GM10266 (cell line): Measurements from ENCODE around the gene TRIM31.

ENCODE experiments used
- DNase-seq: peaks from one replicate; pipeline ENCODE4 v3.0.0; 2012; ENCODE audit errors: extremely low spot score
- CTCF ChIP-seq: IDR thresholded peaks from 2 replicates; pipeline ENCODE4 v1.5.1; 2012; ENCODE audit warnings: mild to moderate bottlenecking, low read depth; ENCODE audit not compliant: control insufficient read depth, insufficient read depth; ENCODE audit errors: missing control alignments

TRIM31 gene, protein sequence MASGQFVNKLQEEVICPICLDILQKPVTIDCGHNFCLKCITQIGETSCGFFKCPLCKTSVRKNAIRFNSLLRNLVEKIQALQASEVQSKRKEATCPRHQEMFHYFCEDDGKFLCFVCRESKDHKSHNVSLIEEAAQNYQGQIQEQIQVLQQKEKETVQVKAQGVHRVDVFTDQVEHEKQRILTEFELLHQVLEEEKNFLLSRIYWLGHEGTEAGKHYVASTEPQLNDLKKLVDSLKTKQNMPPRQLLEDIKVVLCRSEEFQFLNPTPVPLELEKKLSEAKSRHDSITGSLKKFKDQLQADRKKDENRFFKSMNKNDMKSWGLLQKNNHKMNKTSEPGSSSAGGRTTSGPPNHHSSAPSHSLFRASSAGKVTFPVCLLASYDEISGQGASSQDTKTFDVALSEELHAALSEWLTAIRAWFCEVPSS

DNA sequence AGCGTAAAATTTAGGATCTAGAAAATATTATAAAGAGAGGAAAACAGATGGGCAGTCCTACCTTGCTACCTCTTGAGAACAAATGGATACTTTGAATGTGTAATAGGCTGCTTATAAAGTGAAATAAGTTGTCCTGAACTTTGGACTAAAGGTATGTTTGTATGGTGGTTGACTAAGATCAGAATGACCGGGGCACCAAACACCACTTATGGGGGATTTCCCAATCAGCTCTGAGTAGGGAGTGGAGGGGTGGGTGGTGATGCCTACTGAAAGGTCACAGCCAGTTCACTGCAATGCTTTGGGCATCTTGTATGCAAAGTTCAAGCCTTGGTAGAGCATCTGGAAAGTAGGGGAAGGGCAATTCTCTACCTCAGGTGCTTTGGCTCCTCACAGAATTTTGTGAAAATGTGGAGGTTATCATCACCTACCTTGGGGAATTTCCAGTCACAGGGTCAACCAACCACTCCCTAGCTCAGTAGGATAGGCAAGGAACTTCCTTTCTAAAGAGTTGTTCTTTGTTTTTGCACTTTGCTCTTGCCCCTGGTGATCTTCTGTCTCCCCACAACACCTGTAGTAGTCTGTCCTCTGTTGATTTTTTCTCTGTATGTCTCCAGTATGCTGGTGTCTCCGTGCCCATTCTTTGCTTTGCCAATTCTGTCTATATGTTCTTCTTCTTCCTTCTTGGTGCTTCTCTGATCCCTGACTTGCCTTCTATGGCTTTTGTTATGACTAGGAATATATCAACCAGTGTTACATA is at the start of gene TRIM31:
TRIM31 (minus strand) TSS at position 88 of the 757 bp plus-strand sequence. CDS start 285 bp downstream, outside the sequence.
- TF ChIP-seq CTCF: no peak
- DNase-seq: no peak

DNA sequence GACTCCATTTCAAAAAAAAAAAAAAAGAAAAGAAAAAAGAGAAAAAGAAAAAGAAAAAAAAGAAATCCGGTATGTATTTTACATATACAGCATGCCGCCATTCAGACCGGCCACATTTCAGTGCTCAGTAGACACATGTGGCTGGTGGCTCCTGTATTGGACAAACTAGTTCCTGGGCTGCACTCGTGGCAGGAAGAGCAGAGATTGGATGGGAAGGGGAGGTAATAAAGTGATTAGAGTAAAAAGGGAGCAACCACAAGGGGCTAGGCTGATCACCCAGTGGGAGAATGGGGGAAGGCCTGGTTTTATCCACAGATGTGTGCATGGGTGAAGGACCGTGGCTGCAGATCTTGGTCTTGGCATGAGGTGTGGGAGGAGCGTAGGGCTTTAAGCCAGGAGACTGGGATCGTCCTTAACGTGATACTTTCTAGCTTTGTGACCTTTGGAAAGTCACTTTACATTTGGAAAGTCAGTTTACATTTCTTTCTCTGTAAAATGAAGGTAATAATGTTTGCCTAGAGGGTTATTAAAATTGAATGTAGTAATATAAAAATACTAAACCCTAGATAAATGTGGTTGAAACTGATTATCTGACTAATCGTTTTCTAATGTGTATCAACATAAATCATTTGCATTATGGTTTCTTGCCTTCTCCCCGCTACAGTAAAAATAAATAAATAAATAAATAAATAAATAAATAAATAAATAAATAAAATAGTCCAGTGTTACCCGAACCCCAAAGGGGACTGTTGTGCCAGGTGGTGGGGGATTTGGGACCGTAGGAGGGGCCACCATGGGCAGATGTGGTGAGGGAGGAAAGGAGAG is 49.6 kb upstream of the TRIM31 start:
- TF ChIP-seq CTCF: no peak
- no peak for DNase-seq

- no peak for DNase-seq
- no peak for TF ChIP-seq CTCF
These were observed 48.1 kb upstream of the TRIM31 start, which contains the start of gene TRIM10 for GRCh38 chr6:30160785-30161531. Gene TRIM10 (minus strand): TSS chr6:30161211. CDS start chr6:30160858, 353 bp downstream.

GRCh38 chr6:30160008-30160784 is 47.3 kb upstream of the TRIM31 start:
- no peak for TF ChIP-seq CTCF

GRCh38 chr6:30158475-30159040 is 45.7 kb upstream of the TRIM31 start:
- no peak for TF ChIP-seq CTCF
- DNase-seq: no peak

More at GRCh38 chr6:30160008-30160784, 47.3 kb upstream of the TRIM31 start:
- DNase-seq: no peak
